Measurements from ENCODE around the gene TSR2.

DNA sequence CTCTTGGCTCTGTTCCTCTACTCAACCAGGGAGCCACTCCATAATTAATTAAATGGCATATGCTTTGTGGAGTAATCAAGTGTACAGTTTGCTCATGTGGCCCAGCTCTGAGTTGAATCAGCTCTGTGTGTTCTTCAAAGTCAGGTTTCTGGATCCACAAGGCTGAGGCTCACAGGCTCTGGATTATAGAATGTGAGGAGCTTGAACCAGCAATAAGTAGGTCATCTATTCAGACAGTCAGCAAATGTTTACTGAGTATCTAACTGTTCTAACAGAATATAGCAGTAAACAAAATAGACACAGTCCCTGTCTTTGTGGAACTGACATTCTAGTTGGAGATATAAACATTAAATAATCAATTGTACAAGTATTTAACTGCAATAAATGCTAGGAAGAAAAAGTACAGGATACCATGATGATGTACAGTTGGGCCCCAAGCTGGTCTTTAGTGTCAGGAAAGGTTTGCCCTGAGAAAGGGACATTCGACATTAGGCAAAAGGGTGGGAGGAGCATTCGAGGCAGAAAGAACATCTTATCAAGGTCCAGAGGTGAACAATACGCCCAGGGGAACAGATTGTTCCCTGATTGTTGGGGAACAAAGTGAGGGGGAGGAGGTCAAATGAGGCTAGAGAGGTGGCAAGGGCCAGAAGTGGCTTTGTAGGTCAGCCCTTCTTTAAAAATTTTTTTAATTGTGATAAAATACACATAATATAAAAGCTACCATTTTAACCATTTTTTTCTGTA is 20.5 kb upstream of the TSR2 start:
- TF ChIP-seq ZNF18 (tag by site-specific recombination; IDR thresholded peaks at IDR 0.05), result no peak
- no peak for TF ChIP-seq ZNF280D (tag by site-specific recombination; IDR thresholded peaks at IDR 0.05)
- TF ChIP-seq, protein P1, sequence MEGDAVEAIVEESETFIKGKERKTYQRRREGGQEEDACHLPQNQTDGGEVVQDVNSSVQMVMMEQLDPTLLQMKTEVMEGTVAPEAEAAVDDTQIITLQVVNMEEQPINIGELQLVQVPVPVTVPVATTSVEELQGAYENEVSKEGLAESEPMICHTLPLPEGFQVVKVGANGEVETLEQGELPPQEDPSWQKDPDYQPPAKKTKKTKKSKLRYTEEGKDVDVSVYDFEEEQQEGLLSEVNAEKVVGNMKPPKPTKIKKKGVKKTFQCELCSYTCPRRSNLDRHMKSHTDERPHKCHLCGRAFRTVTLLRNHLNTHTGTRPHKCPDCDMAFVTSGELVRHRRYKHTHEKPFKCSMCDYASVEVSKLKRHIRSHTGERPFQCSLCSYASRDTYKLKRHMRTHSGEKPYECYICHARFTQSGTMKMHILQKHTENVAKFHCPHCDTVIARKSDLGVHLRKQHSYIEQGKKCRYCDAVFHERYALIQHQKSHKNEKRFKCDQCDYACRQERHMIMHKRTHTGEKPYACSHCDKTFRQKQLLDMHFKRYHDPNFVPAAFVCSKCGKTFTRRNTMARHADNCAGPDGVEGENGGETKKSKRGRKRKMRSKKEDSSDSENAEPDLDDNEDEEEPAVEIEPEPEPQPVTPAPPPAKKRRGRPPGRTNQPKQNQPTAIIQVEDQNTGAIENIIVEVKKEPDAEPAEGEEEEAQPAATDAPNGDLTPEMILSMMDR (tag by site-specific recombination; IDR thresholded peaks at IDR 0.05), result no peak
- no peak for TF ChIP-seq PRDM4 (tag by site-specific recombination; IDR thresholded peaks at IDR 0.05)
- TF ChIP-seq, protein P2, sequence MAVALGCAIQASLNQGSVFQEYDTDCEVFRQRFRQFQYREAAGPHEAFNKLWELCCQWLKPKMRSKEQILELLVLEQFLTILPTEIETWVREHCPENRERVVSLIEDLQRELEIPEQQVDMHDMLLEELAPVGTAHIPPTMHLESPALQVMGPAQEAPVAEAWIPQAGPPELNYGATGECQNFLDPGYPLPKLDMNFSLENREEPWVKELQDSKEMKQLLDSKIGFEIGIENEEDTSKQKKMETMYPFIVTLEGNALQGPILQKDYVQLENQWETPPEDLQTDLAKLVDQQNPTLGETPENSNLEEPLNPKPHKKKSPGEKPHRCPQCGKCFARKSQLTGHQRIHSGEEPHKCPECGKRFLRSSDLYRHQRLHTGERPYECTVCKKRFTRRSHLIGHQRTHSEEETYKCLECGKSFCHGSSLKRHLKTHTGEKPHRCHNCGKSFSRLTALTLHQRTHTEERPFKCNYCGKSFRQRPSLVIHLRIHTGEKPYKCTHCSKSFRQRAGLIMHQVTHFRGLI (tag by site-specific recombination; IDR thresholded peaks at IDR 0.05), result no peak
- TF ChIP-seq, protein P3, sequence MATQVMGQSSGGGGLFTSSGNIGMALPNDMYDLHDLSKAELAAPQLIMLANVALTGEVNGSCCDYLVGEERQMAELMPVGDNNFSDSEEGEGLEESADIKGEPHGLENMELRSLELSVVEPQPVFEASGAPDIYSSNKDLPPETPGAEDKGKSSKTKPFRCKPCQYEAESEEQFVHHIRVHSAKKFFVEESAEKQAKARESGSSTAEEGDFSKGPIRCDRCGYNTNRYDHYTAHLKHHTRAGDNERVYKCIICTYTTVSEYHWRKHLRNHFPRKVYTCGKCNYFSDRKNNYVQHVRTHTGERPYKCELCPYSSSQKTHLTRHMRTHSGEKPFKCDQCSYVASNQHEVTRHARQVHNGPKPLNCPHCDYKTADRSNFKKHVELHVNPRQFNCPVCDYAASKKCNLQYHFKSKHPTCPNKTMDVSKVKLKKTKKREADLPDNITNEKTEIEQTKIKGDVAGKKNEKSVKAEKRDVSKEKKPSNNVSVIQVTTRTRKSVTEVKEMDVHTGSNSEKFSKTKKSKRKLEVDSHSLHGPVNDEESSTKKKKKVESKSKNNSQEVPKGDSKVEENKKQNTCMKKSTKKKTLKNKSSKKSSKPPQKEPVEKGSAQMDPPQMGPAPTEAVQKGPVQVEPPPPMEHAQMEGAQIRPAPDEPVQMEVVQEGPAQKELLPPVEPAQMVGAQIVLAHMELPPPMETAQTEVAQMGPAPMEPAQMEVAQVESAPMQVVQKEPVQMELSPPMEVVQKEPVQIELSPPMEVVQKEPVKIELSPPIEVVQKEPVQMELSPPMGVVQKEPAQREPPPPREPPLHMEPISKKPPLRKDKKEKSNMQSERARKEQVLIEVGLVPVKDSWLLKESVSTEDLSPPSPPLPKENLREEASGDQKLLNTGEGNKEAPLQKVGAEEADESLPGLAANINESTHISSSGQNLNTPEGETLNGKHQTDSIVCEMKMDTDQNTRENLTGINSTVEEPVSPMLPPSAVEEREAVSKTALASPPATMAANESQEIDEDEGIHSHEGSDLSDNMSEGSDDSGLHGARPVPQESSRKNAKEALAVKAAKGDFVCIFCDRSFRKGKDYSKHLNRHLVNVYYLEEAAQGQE (tag by site-specific recombination; IDR thresholded peaks at IDR 0.05), result no peak
